Measurements from ENCODE around the gene TEX14. TPM values are rescaled to one million over a fixed set of nuclear protein-coding genes. Genes with fewer than 3 reads are reported as not detected.
"Not testable (repeated sequence)": the region's sequence is repeated elsewhere in the genome, so short reads cannot be mapped to it uniquely, and the experiment has no call there.

TEX14 gene
- total and polyA plus RNA-seq, 3 experiments from 2014 or later, result 0.11 to 0.20 TPM; not detected in 1

DNA sequence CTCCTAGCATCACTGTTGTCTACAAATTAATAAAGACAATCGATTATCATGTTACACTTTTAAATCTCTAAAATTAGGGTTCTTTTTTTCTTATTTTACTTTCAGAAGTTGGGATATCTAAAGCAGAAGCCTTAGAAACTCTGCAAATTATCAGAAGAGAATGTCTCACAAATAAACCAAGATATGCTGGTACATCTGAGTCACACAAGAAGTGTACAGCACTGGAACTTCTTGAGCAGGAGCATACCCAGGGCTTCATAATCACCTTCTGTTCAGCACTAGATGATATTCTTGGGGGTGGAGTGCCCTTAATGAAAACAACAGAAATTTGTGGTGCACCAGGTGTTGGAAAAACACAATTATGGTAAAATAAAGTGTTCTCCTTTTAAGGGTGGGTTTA, 3.0 kb upstream of the TEX14 start:
- Histone ChIP-seq H3K27me3 (ENCODE audit: insufficient read depth, low read length, poor library complexity, severe bottlenecking) (no peaks in the 10 kb centered on the region), H3K4me1 (ENCODE audit: insufficient read depth, low read length) (peaks cover 16% of the 10 kb centered on the region), H3K9me3 (ENCODE audit: low read length) (no peaks in the 10 kb centered on the region), H3K4me3 (ENCODE audit: low read length) (no peak overlapping the region), H3K36me3 (ENCODE audit: insufficient read depth, low read length) (no peaks in the 10 kb centered on the region), H3K27ac (ENCODE audit: low read depth, low read length) (no peak overlapping the region)
- ChIA-PET CTCF (no interaction called here), POLR2A (no interaction called here)
- H3K9me3 Mint-ChIP-seq, result no peaks in the 10 kb centered on the region
- peak overlapping the region in 1 of 7 donors; percentile 28 for H3K4me3 Mint-ChIP-seq
- no peak for DNase-seq
- H3K27me3 Mint-ChIP-seq, result no peaks in the 10 kb centered on the region
- H3K36me3 Mint-ChIP-seq, result peaks cover 0 to 31% (median 0%) of the 10 kb centered on the region in 3 donors
- peak overlapping the region in 1 of 8 donors; percentile 39 for H3K27ac Mint-ChIP-seq
- peaks cover 25 to 37% (median 25%) of the 10 kb centered on the region in 3 donors for H3K4me1 Mint-ChIP-seq

GRCh38 chr17:58694302-58694701, 2.5 kb upstream of the TEX14 start:
- H3K4me1 ChIP-seq (ENCODE audit: insufficient read depth, low read length), result peaks cover 16% of the 10 kb centered on the region
- H3K36me3 Mint-ChIP-seq, result peaks cover 0 to 26% (median 0%) of the 10 kb centered on the region in 3 donors
- ChIA-PET CTCF (no interaction called here), POLR2A (no interaction called here)
- no peak overlapping the region for H3K27ac ChIP-seq (ENCODE audit: low read depth, low read length)
- no peaks in the 10 kb centered on the region for H3K27me3 Mint-ChIP-seq
- H3K9me3 ChIP-seq (ENCODE audit: low read length), result no peaks in the 10 kb centered on the region
- no peaks in the 10 kb centered on the region for H3K36me3 ChIP-seq (ENCODE audit: insufficient read depth, low read length)
- no peaks in the 10 kb centered on the region for H3K27me3 ChIP-seq (ENCODE audit: insufficient read depth, low read length, poor library complexity, severe bottlenecking)
- H3K27ac Mint-ChIP-seq, result peak overlapping the region in 1 of 8 donors; percentile 39
- H3K4me1 Mint-ChIP-seq, result peaks cover 25 to 37% (median 25%) of the 10 kb centered on the region in 3 donors
- H3K4me3 Mint-ChIP-seq, result no peak overlapping the region
- DNase-seq, result no peak
- H3K4me3 ChIP-seq (ENCODE audit: low read length), result no peak overlapping the region
- H3K9me3 Mint-ChIP-seq, result no peaks in the 10 kb centered on the region

GRCh38 chr17:58693751-58694150, 1.9 kb upstream of the TEX14 start:
- no peak for DNase-seq
- ChIA-PET POLR2A (no interaction called here), CTCF (no interaction called here)
- H3K4me3 Mint-ChIP-seq, result peak overlapping the region in 6 of 7 donors; percentile 88 to 97 (median 94)
- no peaks in the 10 kb centered on the region for H3K27me3 Mint-ChIP-seq
- H3K4me1 Mint-ChIP-seq, result peaks cover 25 to 37% (median 25%) of the 10 kb centered on the region in 3 donors
- H3K27ac Mint-ChIP-seq, result peak overlapping the region in 2 of 8 donors; percentile 83 to 98
- Histone ChIP-seq H3K27me3 (ENCODE audit: insufficient read depth, low read length, poor library complexity, severe bottlenecking) (no peaks in the 10 kb centered on the region), H3K27ac (ENCODE audit: low read depth, low read length) (no peak overlapping the region), H3K4me3 (ENCODE audit: low read length) (no peak overlapping the region), H3K9me3 (ENCODE audit: low read length) (no peaks in the 10 kb centered on the region), H3K4me1 (ENCODE audit: insufficient read depth, low read length) (peaks cover 16% of the 10 kb centered on the region), H3K36me3 (ENCODE audit: insufficient read depth, low read length) (no peaks in the 10 kb centered on the region)
- H3K36me3 Mint-ChIP-seq, result peaks cover 0 to 24% (median 0%) of the 10 kb centered on the region in 3 donors
- H3K9me3 Mint-ChIP-seq, result no peaks in the 10 kb centered on the region

DNA sequence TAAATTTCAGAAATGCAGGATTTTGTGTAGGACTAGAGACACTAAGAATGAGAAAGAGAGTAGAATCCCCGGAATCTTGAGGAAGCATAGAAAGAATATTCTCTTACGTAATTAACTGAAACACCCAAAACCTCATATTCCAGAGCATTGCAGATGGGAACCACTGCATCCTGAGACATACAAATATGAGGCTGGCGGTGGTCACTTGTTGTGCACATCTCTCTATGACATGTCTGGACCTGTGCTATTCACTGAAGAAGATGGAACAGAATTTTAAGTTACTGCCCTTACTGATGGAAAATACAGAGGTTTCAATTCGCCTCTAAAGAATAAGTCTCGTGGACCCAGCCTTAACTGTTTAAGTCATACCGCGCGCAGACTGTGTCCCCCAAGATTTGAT, 1.4 kb upstream of the TEX14 start:
- peak overlapping the region; percentile 88 for H3K4me3 ChIP-seq (ENCODE audit: low read length)
- H3K9me3 ChIP-seq (ENCODE audit: low read length), result no peaks in the 10 kb centered on the region
- Mint-ChIP-seq H3K4me3 (peak overlapping the region; percentile 88 to 97 (median 94)), H3K27me3 (no peaks in the 10 kb centered on the region), H3K9me3 (no peaks in the 10 kb centered on the region), H3K4me1 (peaks cover 25 to 37% (median 25%) of the 10 kb centered on the region in 3 donors), H3K27ac (peak overlapping the region; percentile 83 to 98 (median 92)), H3K36me3 (peaks cover 0 to 24% (median 0%) of the 10 kb centered on the region in 3 donors)
- no peaks in the 10 kb centered on the region for H3K27me3 ChIP-seq (ENCODE audit: insufficient read depth, low read length, poor library complexity, severe bottlenecking)
- H3K27ac ChIP-seq (ENCODE audit: low read depth, low read length), result peak overlapping the region; percentile 81
- H3K36me3 ChIP-seq (ENCODE audit: insufficient read depth, low read length), result no peaks in the 10 kb centered on the region
- CTCF ChIA-PET, result interaction anchor here (0.7 kb wide), 1 partner anchor 175 kb away, joined by 3 read pairs; no protein-coding TSS in a partner anchor
- DNase-seq, result no peak
- H3K4me1 ChIP-seq (ENCODE audit: insufficient read depth, low read length), result peaks cover 16% of the 10 kb centered on the region
- POLR2A ChIA-PET, result interaction anchor here (0.5 to 1.6 kb wide), 3 partner anchors 49 to 174 kb away, joined by 3 to 12 read pairs (median 10); no protein-coding TSS in a partner anchor

GRCh38 chr17:58692239-58693055, 602 bp upstream of the TEX14 start, which contains the start of gene RAD51C:
RAD51C (plus strand) TSS chr17:58692602; CDS start chr17:58692644, 42 bp downstream.
- peak within 1 kb of the TSS; percentile 83 to 98 (median 92) for H3K27ac Mint-ChIP-seq
- H3K27me3 Mint-ChIP-seq, result no peaks in the 10 kb centered on the region
- CTCF ChIA-PET, result interaction anchor here (0.7 to 1.1 kb wide), 3 partner anchors 9 to 174 kb away, joined by 3 read pairs; no protein-coding TSS in a partner anchor
- Histone ChIP-seq H3K4me1 (ENCODE audit: insufficient read depth, low read length) (peaks cover 16% of the 10 kb centered on the region), H3K27me3 (ENCODE audit: insufficient read depth, low read length, poor library complexity, severe bottlenecking) (no peaks in the 10 kb centered on the region), H3K4me3 (ENCODE audit: low read length) (peak within 1 kb of the TSS; percentile 88), H3K27ac (ENCODE audit: low read depth, low read length) (peak within 1 kb of the TSS; percentile 81), H3K9me3 (ENCODE audit: low read length) (no peaks in the 10 kb centered on the region), H3K36me3 (ENCODE audit: insufficient read depth, low read length) (no peaks in the 10 kb centered on the region)
- H3K9me3 Mint-ChIP-seq, result no peaks in the 10 kb centered on the region
- DNase-seq, result peak; percentile 71 to 88 (median 78)
- POLR2A ChIA-PET, result interaction anchor here (0.5 to 1.6 kb wide), 5 partner anchors 33 to 173 kb away, joined by 3 to 12 read pairs (median 3); no protein-coding TSS in a partner anchor
- H3K36me3 Mint-ChIP-seq, result peaks cover 0 to 23% (median 0%) of the 10 kb centered on the region in 3 donors
- H3K4me1 Mint-ChIP-seq, result peaks cover 25 to 37% (median 25%) of the 10 kb centered on the region in 3 donors
- peak within 1 kb of the TSS; percentile 88 to 97 (median 94) for H3K4me3 Mint-ChIP-seq

- Mint-ChIP-seq H3K4me1 (peaks cover 21 to 29% (median 25%) of the 10 kb centered on the region in 3 donors), H3K36me3 (peaks cover 0 to 11% (median 0%) of the 10 kb centered on the region in 3 donors)
- H3K9me3 Mint-ChIP-seq, result not testable (repeated sequence)
These were observed 1.8 kb downstream of the TEX14 start for GRCh38 chr17:58690033-58690432.

DNA sequence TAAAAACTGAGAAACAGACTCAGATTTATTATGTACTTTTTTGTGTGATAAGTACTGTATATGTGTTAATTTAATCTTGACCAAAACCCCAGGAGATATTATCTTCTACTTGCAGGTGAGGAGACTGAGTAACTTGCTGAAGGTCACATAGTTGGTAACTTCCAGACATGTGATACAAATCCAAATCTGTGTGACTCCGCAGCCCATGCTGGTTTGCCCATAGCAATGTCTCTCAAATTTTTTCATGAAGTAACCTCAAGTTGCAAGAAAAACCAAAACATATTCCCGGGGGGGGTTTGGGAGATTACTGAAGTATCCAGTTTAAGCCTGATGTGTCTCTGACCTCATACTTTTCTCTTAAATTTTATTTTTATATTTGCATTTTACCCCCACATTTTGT, 3.3 kb downstream of the TEX14 start:
- Mint-ChIP-seq H3K4me3 (no peak overlapping the region), H3K36me3 (peaks cover 0 to 7% (median 0%) of the 10 kb centered on the region in 3 donors), H3K27ac (no peak overlapping the region), H3K9me3 (no peaks in the 10 kb centered on the region), H3K27me3 (no peaks in the 10 kb centered on the region), H3K4me1 (peaks cover 14 to 16% (median 15%) of the 10 kb centered on the region in 3 donors)
- Histone ChIP-seq H3K9me3 (ENCODE audit: low read length) (no peaks in the 10 kb centered on the region), H3K36me3 (ENCODE audit: insufficient read depth, low read length) (no peaks in the 10 kb centered on the region), H3K27me3 (ENCODE audit: insufficient read depth, low read length, poor library complexity, severe bottlenecking) (no peaks in the 10 kb centered on the region), H3K27ac (ENCODE audit: low read depth, low read length) (no peak overlapping the region), H3K4me3 (ENCODE audit: low read length) (no peak overlapping the region), H3K4me1 (ENCODE audit: insufficient read depth, low read length) (peaks cover 12% of the 10 kb centered on the region)
- ChIA-PET POLR2A (no interaction called here), CTCF (no interaction called here)
- no peak for DNase-seq

More at GRCh38 chr17:58690033-58690432, 1.8 kb downstream of the TEX14 start:
- H3K36me3 ChIP-seq (ENCODE audit: insufficient read depth, low read length); H3K27me3 ChIP-seq (ENCODE audit: insufficient read depth, low read length, poor library complexity, severe bottlenecking); H3K4me3 Mint-ChIP-seq; H3K27ac ChIP-seq (ENCODE audit: low read depth, low read length); H3K4me3 ChIP-seq (ENCODE audit: low read length); H3K27ac Mint-ChIP-seq; POLR2A ChIA-PET; CTCF ChIA-PET; H3K9me3 ChIP-seq (ENCODE audit: low read length); DNase-seq; H3K27me3 Mint-ChIP-seq: not testable (repeated sequence)
- peaks cover 16% of the 10 kb centered on the region for H3K4me1 ChIP-seq (ENCODE audit: insufficient read depth, low read length)

- Mint-ChIP-seq H3K27me3 (no peaks in the 10 kb centered on the region), H3K36me3 (no peaks in the 10 kb centered on the region), H3K27ac (no peak overlapping the region), H3K9me3 (no peaks in the 10 kb centered on the region), H3K4me3 (no peak overlapping the region), H3K4me1 (peaks cover 0 to under 1% (median under 1%) of the 10 kb centered on the region in 3 donors)
- CTCF ChIA-PET, result no interaction called here
- POLR2A ChIA-PET, result no interaction called here
- no peak for DNase-seq
- Histone ChIP-seq H3K36me3 (ENCODE audit: insufficient read depth, low read length) (no peaks in the 10 kb centered on the region), H3K27ac (ENCODE audit: low read depth, low read length) (no peak overlapping the region), H3K4me1 (ENCODE audit: insufficient read depth, low read length) (no peaks in the 10 kb centered on the region), H3K9me3 (ENCODE audit: low read length) (no peaks in the 10 kb centered on the region), H3K4me3 (ENCODE audit: low read length) (no peak overlapping the region), H3K27me3 (ENCODE audit: insufficient read depth, low read length, poor library complexity, severe bottlenecking) (no peaks in the 10 kb centered on the region)
These were observed 4.9 kb downstream of the TEX14 start for GRCh38 chr17:58686980-58687379.

All from CD8-positive, alpha-beta memory T cell (primary cell).